Parathyroid adenoma (tissue), 2 donors: ENCODE measurements around the gene TEX261.

Experiments
- H2AFZ ChIP-seq: fragments of 300-600 bp; sonication (generic); one replicate; pipeline ENCODE4 v1.7.0; 2017; ENCODE audit warnings: antibody characterized with exemption, mild to moderate bottlenecking
- H3K27ac ChIP-seq: fragments of 300-600 bp; sonication (generic); one replicate; pipeline ENCODE4 v1.7.0; 2017
- H3K27me3 ChIP-seq: fragments of 300-600 bp; sonication (generic); one replicate; pipeline ENCODE4 v1.7.0; 2017; ENCODE audit warnings: low read length; ENCODE audit not compliant: control insufficient read depth, insufficient read depth
- H3K36me3 ChIP-seq: fragments of 300-600 bp; sonication (generic); one replicate; pipeline ENCODE4 v1.7.0; 2017; ENCODE audit warnings: low read length; ENCODE audit not compliant: control insufficient read depth, insufficient read depth
- H3K4me1 ChIP-seq: fragments of 300-600 bp; sonication (generic); one replicate; pipeline ENCODE4 v1.7.0; 2017; ENCODE audit warnings: control low read depth
- H3K4me2 ChIP-seq: fragments of 300-600 bp; sonication (generic); one replicate; pipeline ENCODE4 v1.7.0; 2017; ENCODE audit warnings: low read length
- H3K4me3 ChIP-seq: fragments of 300-600 bp; sonication (generic); one replicate; pipeline ENCODE4 v1.7.0; 2017; ENCODE audit warnings: low read depth, low read length
- H3K79me2 ChIP-seq: fragments of 300-600 bp; sonication (generic); one replicate; pipeline ENCODE4 v1.7.0; 2017; ENCODE audit warnings: control low read depth
- H3K9ac ChIP-seq: fragments of 300-600 bp; sonication (generic); one replicate; pipeline ENCODE4 v1.7.0; 2017; ENCODE audit warnings: mild to moderate bottlenecking
- H3K9me3 ChIP-seq: fragments of 300-600 bp; sonication (generic); one replicate; pipeline ENCODE4 v1.7.0; 2017; ENCODE audit warnings: low read length; ENCODE audit not compliant: control insufficient read depth
- CTCF ChIP-seq: fragments of 300-600 bp; sonication (generic); IDR thresholded peaks from one replicate; pipeline ENCODE4 v1.7.0; 2017; ENCODE audit warnings: antibody characterized with exemption, mild to moderate bottlenecking
- donor health status: primary hyperparathyroidism.

TEX261 gene

DNA sequence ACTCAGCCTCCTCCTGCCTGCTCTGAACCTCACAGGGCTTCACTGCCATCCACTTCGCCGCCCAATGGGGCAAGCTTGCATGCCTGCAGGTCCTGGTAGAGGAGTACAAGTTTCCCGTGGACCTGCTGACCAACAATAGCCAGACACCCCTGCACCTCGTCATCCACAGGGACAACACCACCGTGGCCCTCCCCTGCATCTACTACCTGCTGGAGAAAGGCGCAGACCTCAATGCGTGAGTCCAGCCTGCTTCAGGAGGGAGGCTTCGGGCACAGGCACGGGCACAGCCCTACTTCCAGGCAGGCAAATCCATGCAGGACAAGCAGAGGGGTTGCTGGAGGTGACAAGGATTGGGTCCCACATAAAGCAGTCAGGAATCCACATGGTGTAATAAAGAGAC, 15.0 kb downstream of the TEX261 start:
- no peak overlapping the region for H2AFZ ChIP-seq
- no peaks in the 10 kb centered on the region for H3K27me3 ChIP-seq
- no peak overlapping the region for H3K4me3 ChIP-seq
- H3K4me2 ChIP-seq, result no peak overlapping the region
- no peaks in the 10 kb centered on the region for H3K36me3 ChIP-seq
- H3K27ac ChIP-seq, result no peak overlapping the region
- peaks cover 4% of the 10 kb centered on the region for H3K4me1 ChIP-seq
- no peaks in the 10 kb centered on the region for H3K9me3 ChIP-seq
- H3K79me2 ChIP-seq, result no peaks in the 10 kb centered on the region
- TF ChIP-seq CTCF, result no peak
- H3K9ac ChIP-seq, result no peak overlapping the region

- no peaks in the 10 kb centered on the region for H3K9me3 ChIP-seq
- H3K4me3 ChIP-seq, result no peak overlapping the region
- H3K9ac ChIP-seq, result no peak overlapping the region
- H3K27ac ChIP-seq, result no peak overlapping the region
- H2AFZ ChIP-seq, result peak overlapping the region; percentile 92
- H3K4me1 ChIP-seq, result peaks cover 4% of the 10 kb centered on the region
- no peaks in the 10 kb centered on the region for H3K79me2 ChIP-seq
- no peak for TF ChIP-seq CTCF
- no peaks in the 10 kb centered on the region for H3K36me3 ChIP-seq
- peak overlapping the region; percentile 8 for H3K4me2 ChIP-seq
- no peaks in the 10 kb centered on the region for H3K27me3 ChIP-seq
Observed at GRCh38 chr2:70979180-70979488, 15.5 kb downstream of the TEX261 start.

DNA sequence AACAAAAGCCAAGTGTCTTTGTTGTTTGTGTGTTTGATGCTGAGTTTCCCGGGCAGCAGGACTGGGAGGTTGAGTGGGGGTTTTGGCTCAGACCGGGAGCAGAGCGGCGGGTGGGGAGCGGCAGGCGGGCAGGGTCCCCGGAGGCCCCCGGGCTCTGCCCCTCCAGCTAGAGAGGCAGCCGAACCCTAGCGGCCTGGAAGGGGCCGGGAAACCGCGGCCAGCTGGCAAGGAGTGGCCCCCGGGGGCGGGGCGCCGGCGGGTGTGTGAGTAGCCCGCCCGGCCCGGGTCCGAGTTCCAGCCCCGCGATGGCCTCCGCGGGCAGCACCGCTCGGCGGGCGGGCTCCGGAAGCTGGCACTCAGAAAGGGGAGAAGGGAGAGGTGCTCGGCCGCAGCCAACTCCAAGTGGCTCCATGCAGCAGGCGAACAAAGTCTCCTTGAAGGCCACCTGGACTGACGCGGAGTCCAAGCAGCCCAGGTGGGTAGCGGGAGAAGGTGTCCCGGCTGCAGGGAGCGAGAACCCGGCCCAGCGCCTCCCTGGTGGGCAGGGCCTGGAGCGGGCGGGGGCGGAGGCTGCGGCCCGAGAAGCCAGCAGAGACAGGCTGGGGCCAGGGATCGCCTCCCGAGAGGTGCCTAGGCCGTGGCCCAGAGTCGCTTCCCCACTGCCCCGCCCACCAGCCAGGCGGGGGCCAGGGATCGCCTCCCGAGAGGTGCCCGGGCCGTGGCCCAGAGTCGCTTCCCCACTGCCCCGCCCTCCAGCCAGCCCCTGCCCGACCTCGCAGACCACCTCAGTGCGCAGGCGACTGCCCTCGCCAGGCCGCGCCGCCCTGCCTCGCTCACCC, 16.1 kb downstream of the TEX261 start, which contains the start of gene ANKRD53:
ANKRD53 (plus strand) TSS at position 290 of the 839 bp plus-strand sequence; CDS start at position 306, 16 bp downstream.
- Histone ChIP-seq H2AFZ (peak within 1 kb of the TSS; percentile 92), H3K4me1 (peaks cover 4% of the 10 kb centered on the region), H3K27ac (peak within 1 kb of the TSS; percentile 80), H3K4me3 (peak within 1 kb of the TSS; percentile 66), H3K36me3 (no peaks in the 10 kb centered on the region), H3K79me2 (no peaks in the 10 kb centered on the region), H3K9me3 (no peaks in the 10 kb centered on the region), H3K27me3 (no peaks in the 10 kb centered on the region), H3K4me2 (peak within 1 kb of the TSS; percentile 95), H3K9ac (no peak within 1 kb of the TSS)
- no peak for TF ChIP-seq CTCF

- H3K9me3 ChIP-seq, result no peaks in the 10 kb centered on the region
- no peaks in the 10 kb centered on the region for H3K36me3 ChIP-seq
- H3K9ac ChIP-seq, result no peak overlapping the region
- H3K4me2 ChIP-seq, result peak overlapping the region; percentile 95
- peak; percentile 2 for TF ChIP-seq CTCF
- H3K27me3 ChIP-seq, result no peaks in the 10 kb centered on the region
- peak overlapping the region; percentile 66 for H3K4me3 ChIP-seq
- H3K27ac ChIP-seq, result peak overlapping the region; percentile 80
- H3K79me2 ChIP-seq, result no peaks in the 10 kb centered on the region
- peak overlapping the region; percentile 92 for H2AFZ ChIP-seq
- peaks cover 4% of the 10 kb centered on the region for H3K4me1 ChIP-seq
Observed at GRCh38 chr2:70977605-70978205, 17.0 kb downstream of the TEX261 start.
